Tibial nerve (tissue), 4 donors: ENCODE data around the gene ABLIM2. TPM values are rescaled to one million over a fixed set of nuclear protein-coding genes. Genes with fewer than 3 reads are reported as not detected.

ENCODE experiments used
- DNase-seq, 2 donors: peaks; one replicate each; pipeline ENCODE4 v3.0.0-alpha.2; 2019; ENCODE audit warnings: low spot score in 2 of 2
- H3K27ac ChIP-seq, 4 donors: fragments of 200-600 bp; sonication (generic) in 3 of 4; one replicate each; pipeline ENCODE4 v1.5.1; 2017 to 2019; ENCODE audit warnings: mild to moderate bottlenecking in 1 of 4
- H3K27me3 ChIP-seq, 2 donors: fragments of 200-600 bp; sonication (generic) in 1 of 2; one replicate each; pipeline versions ENCODE4 v1.5.1 to v1.6.0; 2017 to 2019
- H3K36me3 ChIP-seq, 3 donors: fragments of 200-600 bp; sonication (generic); one replicate each; pipeline ENCODE4 v1.5.1; 2018 to 2019
- H3K4me1 ChIP-seq, 4 donors: fragments of 200-600 bp; sonication (generic) in 3 of 4; one replicate each; pipeline ENCODE4 v1.5.1; 2017 to 2019
- H3K4me3 ChIP-seq, 4 donors: fragments of 200-600 bp; sonication (generic) in 3 of 4; one replicate each; pipeline ENCODE4 v1.5.1; 2017 to 2019; ENCODE audit warnings: mild to moderate bottlenecking in 1 of 4, moderate library complexity in 1 of 4
- H3K9me3 ChIP-seq, 4 donors: fragments of 200-600 bp; sonication (generic) in 3 of 4; one replicate each; pipeline ENCODE4 v1.5.1; 2017 to 2019
- CTCF ChIP-seq, 5 experiments: fragments of 200-600 bp in 3 of 5; fragments of 450-650 bp in 2 of 5; sonication (generic) in 3 of 5; IDR thresholded peaks; one replicate each; pipeline ENCODE4 v1.5.1; 2016 to 2019; ENCODE audit warnings: antibody characterized with exemption in 5 of 5, mild to moderate bottlenecking in 3 of 5, moderate library complexity in 2 of 5
- EP300 ChIP-seq, 2 donors: sonication (generic); formaldehyde crosslinking; IDR thresholded peaks; one replicate each; pipeline ENCODE4 v1.6.1; 2017; ENCODE audit warnings: antibody characterized with exemption in 2 of 2, mild to moderate bottlenecking in 1 of 2
- POLR2A ChIP-seq, 2 donors: fragments of 450-650 bp; IDR thresholded peaks; one replicate each; pipeline ENCODE4 v1.6.1; 2017; ENCODE audit warnings: antibody characterized with exemption in 2 of 2, mild to moderate bottlenecking in 2 of 2, moderate library complexity in 2 of 2
- WGBS, 2 donors: methylation state at CpG; one replicate each; pipeline ENCODE4 v1.1.5; 2018; 5-methylcytosine and 5-hydroxymethylcytosine counted together
- total RNA-seq, 4 donors: library from RNA; depleted of rRNA; stranded (reverse); fragments of >200 nt; gene quantifications; one replicate each; pipeline ENCODE4 v1.1.0, GENCODE V29; 2016

Gene ABLIM2
- total RNA-seq, 4 donors from 2014 or later, result 29.1 to 125 (median 41.7) TPM

GRCh38 chr4:8127051-8127826 lies 31.4 kb downstream of the ABLIM2 start:
- no peaks in the 10 kb centered on the region for H3K27me3 ChIP-seq
- no peak for DNase-seq
- no peak overlapping the region for H3K4me3 ChIP-seq
- 87 to 91% methylated on average over 17 to 24 of the region's 29 CpGs for WGBS, 2 donors
- H3K27ac ChIP-seq, result no peak overlapping the region
- H3K4me1 ChIP-seq, result peaks cover 0 to 1% (median 0%) of the 10 kb centered on the region in 4 donors
- H3K9me3 ChIP-seq, result no peaks in the 10 kb centered on the region
- TF ChIP-seq CTCF (IDR thresholded peaks at IDR 0.05) (no peak), POLR2A (IDR thresholded peaks at IDR 0.05) (no peak)
- H3K36me3 ChIP-seq, result peaks cover 0 to 11% (median 0%) of the 10 kb centered on the region in 3 donors

- Histone ChIP-seq H3K27me3 (no peaks in the 10 kb centered on the region), H3K27ac (no peak overlapping the region), H3K9me3 (no peaks in the 10 kb centered on the region), H3K4me1 (no peaks in the 10 kb centered on the region), H3K4me3 (no peak overlapping the region), H3K36me3 (peaks cover 0 to 11% (median 0%) of the 10 kb centered on the region in 3 donors)
- TF ChIP-seq POLR2A (IDR thresholded peaks at IDR 0.05) (no peak), CTCF (IDR thresholded peaks at IDR 0.05) (no peak), EP300 (IDR thresholded peaks at IDR 0.05) (no peak)
- no peak for DNase-seq
- WGBS, 2 donors, result 90 to 94% methylated on average over 8 to 13 of the region's 13 CpGs
These were observed 32.1 kb downstream of the ABLIM2 start for GRCh38 chr4:8126523-8126922.

- Histone ChIP-seq H3K36me3 (peaks cover 0 to 11% (median 0%) of the 10 kb centered on the region in 3 donors), H3K4me3 (no peak overlapping the region), H3K9me3 (no peaks in the 10 kb centered on the region), H3K27ac (no peak overlapping the region), H3K4me1 (no peaks in the 10 kb centered on the region), H3K27me3 (no peaks in the 10 kb centered on the region)
- DNase-seq, result no peak
- 88 to 91% methylated on average over 19 to 20 of the region's 20 CpGs for WGBS, 2 donors
- TF ChIP-seq POLR2A (IDR thresholded peaks at IDR 0.05), result no peak
- TF ChIP-seq EP300 (IDR thresholded peaks at IDR 0.05), result no peak
These were observed 33.0 kb downstream of the ABLIM2 start for GRCh38 chr4:8125526-8126056.

- DNase-seq, result no peak
- Histone ChIP-seq H3K27ac (no peak overlapping the region), H3K9me3 (no peaks in the 10 kb centered on the region), H3K36me3 (peaks cover 0 to 11% (median 0%) of the 10 kb centered on the region in 3 donors), H3K4me1 (no peaks in the 10 kb centered on the region), H3K27me3 (no peaks in the 10 kb centered on the region), H3K4me3 (no peak overlapping the region)
- 65% methylated on average over 5 of the region's 5 CpGs for WGBS, 2 donors
- TF ChIP-seq CTCF (IDR thresholded peaks at IDR 0.05), result no peak
These were observed 34.7 kb downstream of the ABLIM2 start for GRCh38 chr4:8123870-8124269.

GRCh38 chr4:8123389-8123788 lies 35.2 kb downstream of the ABLIM2 start:
- no peaks in the 10 kb centered on the region for H3K9me3 ChIP-seq
- no peak overlapping the region for H3K27ac ChIP-seq
- H3K4me3 ChIP-seq, result no peak overlapping the region
- TF ChIP-seq EP300 (IDR thresholded peaks at IDR 0.05), result no peak
- DNase-seq, result no peak
- no peaks in the 10 kb centered on the region for H3K4me1 ChIP-seq
- peaks cover 0 to 11% (median 0%) of the 10 kb centered on the region in 3 donors for H3K36me3 ChIP-seq
- H3K27me3 ChIP-seq, result no peaks in the 10 kb centered on the region
- WGBS, 2 donors, result 51 to 62% methylated on average over 6 to 8 of the region's 8 CpGs

GRCh38 chr4:8122746-8123145 lies 35.9 kb downstream of the ABLIM2 start:
- no peaks in the 10 kb centered on the region for H3K27me3 ChIP-seq
- peaks cover 0 to 11% (median 0%) of the 10 kb centered on the region in 3 donors for H3K36me3 ChIP-seq
- WGBS, 2 donors, result 86 to 94% methylated on average over 10 of the region's 10 CpGs
- DNase-seq, result no peak
- no peaks in the 10 kb centered on the region for H3K9me3 ChIP-seq
- peaks cover 0 to under 1% (median 0%) of the 10 kb centered on the region in 4 donors for H3K4me1 ChIP-seq
- no peak for TF ChIP-seq CTCF (IDR thresholded peaks at IDR 0.05)
- H3K27ac ChIP-seq, result no peak overlapping the region
- no peak overlapping the region for H3K4me3 ChIP-seq
